MM.1S (cell line): ENCODE results near the gene ARMC9.

ENCODE experiments used
- DNase-seq: peaks from one replicate; pipeline ENCODE4 v3.0.0-alpha.2; 2015
- H2AFZ ChIP-seq: fragments of 300-600 bp; sonication (generic); 2 replicates; pipeline ENCODE4 v1.6.0; 2016; ENCODE audit warnings: antibody characterized with exemption, low read length
- H3F3A ChIP-seq: fragments of 300-600 bp; sonication (generic); 2 replicates; pipeline ENCODE4 v1.6.1; 2016; ENCODE audit warnings: mild to moderate bottlenecking, antibody characterized with exemption, low read length, moderate library complexity, mixed read lengths; ENCODE audit not compliant: insufficient read depth
- H3K27ac ChIP-seq: fragments of 300-600 bp; sonication (generic); 2 replicates; pipeline ENCODE4 v1.5.1; 2016; ENCODE audit warnings: mild to moderate bottlenecking, low read length
- H3K27me3 ChIP-seq: fragments of 300-600 bp; sonication (generic); replicated peaks from 2 replicates; pipeline ENCODE4 v1.6.0; 2016; ENCODE audit warnings: low read length; ENCODE audit not compliant: insufficient read depth
- H3K36me3 ChIP-seq: fragments of 300-600 bp; sonication (generic); replicated peaks from 2 replicates; pipeline ENCODE4 v1.6.1; 2016; ENCODE audit warnings: mild to moderate bottlenecking, low read length, mixed read lengths; ENCODE audit not compliant: insufficient read depth
- H3K4me1 ChIP-seq: fragments of 300-600 bp; sonication (generic); 2 replicates; pipeline ENCODE4 v1.6.1; 2016; ENCODE audit warnings: low read length, mixed read lengths
- H3K4me2 ChIP-seq: fragments of 300-600 bp; sonication (generic); 2 replicates; pipeline ENCODE4 v1.6.0; 2016; ENCODE audit warnings: low read depth, low read length
- H3K4me3 ChIP-seq: fragments of 300-600 bp; sonication (generic); 2 replicates; pipeline ENCODE4 v1.5.1; 2016; ENCODE audit warnings: low read length, mixed read lengths
- H3K79me2 ChIP-seq: fragments of 300-600 bp; sonication (generic); 2 replicates; pipeline ENCODE4 v1.6.1; 2016; ENCODE audit warnings: mixed run types, low read length, mixed read lengths
- H3K9ac ChIP-seq: fragments of 300-600 bp; sonication (generic); 2 replicates; pipeline ENCODE4 v1.6.1; 2016; ENCODE audit warnings: low read length, mixed read lengths
- H3K9me2 ChIP-seq: fragments of 300-600 bp; sonication (generic); replicated peaks from 2 replicates; pipeline ENCODE4 v1.6.1; 2016; ENCODE audit warnings: mild to moderate bottlenecking, low read length, mixed read lengths; ENCODE audit not compliant: insufficient read depth
- H3K9me3 ChIP-seq: fragments of 300-600 bp; sonication (generic); replicated peaks from 2 replicates; pipeline ENCODE4 v1.6.1; 2016; ENCODE audit warnings: mild to moderate bottlenecking, low read length, mixed read lengths; ENCODE audit not compliant: insufficient read depth
- H4K20me1 ChIP-seq: fragments of 300-600 bp; sonication (generic); 2 replicates; pipeline ENCODE4 v1.6.1; 2016; ENCODE audit warnings: mild to moderate bottlenecking, low read length, moderate library complexity, mixed read lengths; ENCODE audit not compliant: insufficient read depth
- EZH2 ChIP-seq: fragments of 300-600 bp; sonication (generic); optimal IDR thresholded peaks from 2 replicates; pipeline ENCODE3; 2017; ENCODE audit warnings: low read depth, mild to moderate bottlenecking, antibody characterized with exemption, low read length, mixed read lengths
- EZH2phosphoT487 ChIP-seq: fragments of 300-600 bp; sonication (generic); IDR thresholded peaks from 2 replicates; pipeline ENCODE4 v1.6.1; 2018; ENCODE audit warnings: antibody characterized with exemption, low read length
- TF ChIP-seq, protein P1 (sequence below): fragments of 300-600 bp; sonication (generic); IDR thresholded peaks from 2 replicates; pipeline ENCODE4 v1.5.1; 2016; ENCODE audit warnings: antibody characterized with exemption, low read length, mixed read lengths

ARMC9 gene

DNA sequence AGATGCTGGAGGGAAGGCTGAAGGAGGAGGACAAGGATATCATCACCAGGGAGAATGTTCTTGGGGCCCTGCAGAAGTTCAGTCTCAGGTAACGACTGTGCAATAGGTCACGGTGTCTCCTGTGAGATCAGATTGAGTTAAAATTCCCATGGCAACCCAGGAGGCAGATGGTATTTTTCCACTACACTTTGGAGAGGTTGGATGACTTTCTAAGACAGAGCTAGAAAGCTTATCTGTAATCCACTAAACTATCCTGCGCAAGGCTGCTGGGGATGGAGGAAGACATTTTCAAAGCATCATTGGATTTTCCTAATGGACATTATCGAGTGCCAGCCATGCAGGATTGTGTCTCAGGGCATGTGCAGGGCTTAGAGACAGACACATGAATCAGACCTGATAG lies 74.6 kb downstream of the ARMC9 start:
- Histone ChIP-seq H2AFZ (no peak overlapping the region), H3K9me3 (no peaks in the 10 kb centered on the region), H3K27ac (no peak overlapping the region), H3K9ac (no peak overlapping the region), H3K4me3 (no peak overlapping the region), H3F3A (no peaks in the 10 kb centered on the region), H3K27me3 (no peaks in the 10 kb centered on the region), H3K36me3 (no peaks in the 10 kb centered on the region), H3K4me2 (no peak overlapping the region), H4K20me1 (no peaks in the 10 kb centered on the region), H3K4me1 (no peaks in the 10 kb centered on the region), H3K79me2 (no peaks in the 10 kb centered on the region), H3K9me2 (no peaks in the 10 kb centered on the region)
- TF ChIP-seq EZH2phosphoT487 (no peak), EZH2 (no peak)
- TF ChIP-seq, protein P1, sequence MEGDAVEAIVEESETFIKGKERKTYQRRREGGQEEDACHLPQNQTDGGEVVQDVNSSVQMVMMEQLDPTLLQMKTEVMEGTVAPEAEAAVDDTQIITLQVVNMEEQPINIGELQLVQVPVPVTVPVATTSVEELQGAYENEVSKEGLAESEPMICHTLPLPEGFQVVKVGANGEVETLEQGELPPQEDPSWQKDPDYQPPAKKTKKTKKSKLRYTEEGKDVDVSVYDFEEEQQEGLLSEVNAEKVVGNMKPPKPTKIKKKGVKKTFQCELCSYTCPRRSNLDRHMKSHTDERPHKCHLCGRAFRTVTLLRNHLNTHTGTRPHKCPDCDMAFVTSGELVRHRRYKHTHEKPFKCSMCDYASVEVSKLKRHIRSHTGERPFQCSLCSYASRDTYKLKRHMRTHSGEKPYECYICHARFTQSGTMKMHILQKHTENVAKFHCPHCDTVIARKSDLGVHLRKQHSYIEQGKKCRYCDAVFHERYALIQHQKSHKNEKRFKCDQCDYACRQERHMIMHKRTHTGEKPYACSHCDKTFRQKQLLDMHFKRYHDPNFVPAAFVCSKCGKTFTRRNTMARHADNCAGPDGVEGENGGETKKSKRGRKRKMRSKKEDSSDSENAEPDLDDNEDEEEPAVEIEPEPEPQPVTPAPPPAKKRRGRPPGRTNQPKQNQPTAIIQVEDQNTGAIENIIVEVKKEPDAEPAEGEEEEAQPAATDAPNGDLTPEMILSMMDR: no peak
- no peak for DNase-seq

DNA sequence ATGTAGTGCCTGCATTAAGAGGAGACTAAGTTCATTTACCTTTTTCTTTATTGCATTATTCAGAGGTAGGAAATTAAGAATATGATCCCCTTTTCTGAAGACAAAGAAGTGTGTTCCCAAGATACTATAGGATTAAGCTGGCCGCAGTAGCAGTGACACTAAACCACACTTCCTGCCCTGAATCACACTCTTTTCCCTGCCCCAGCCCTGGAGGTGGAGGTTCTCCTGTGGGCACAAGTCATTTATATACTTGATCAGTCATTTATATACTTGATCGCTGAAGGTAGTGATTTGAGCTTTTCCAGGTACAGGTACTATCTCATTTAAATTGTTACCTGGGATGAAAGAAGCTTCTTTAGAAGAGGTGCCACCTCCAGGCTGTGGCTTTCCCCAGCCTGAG lies 78.6 kb downstream of the ARMC9 start:
- H3K9ac ChIP-seq: no peak overlapping the region
- H3K4me3 ChIP-seq: no peak overlapping the region
- no peak overlapping the region for H3K27ac ChIP-seq
- TF ChIP-seq EZH2phosphoT487: no peak
- no peak for TF ChIP-seq EZH2
- TF ChIP-seq, protein P1: no peak
- H3K79me2 ChIP-seq: no peaks in the 10 kb centered on the region
- H3K9me2 ChIP-seq: no peaks in the 10 kb centered on the region
- H3K27me3 ChIP-seq: no peaks in the 10 kb centered on the region
- no peaks in the 10 kb centered on the region for H3K36me3 ChIP-seq
- DNase-seq: no peak
- H4K20me1 ChIP-seq: no peaks in the 10 kb centered on the region
- H3K9me3 ChIP-seq: no peaks in the 10 kb centered on the region
- H3F3A ChIP-seq: no peaks in the 10 kb centered on the region
- no peaks in the 10 kb centered on the region for H3K4me1 ChIP-seq
- no peak overlapping the region for H3K4me2 ChIP-seq
- H2AFZ ChIP-seq: no peak overlapping the region

DNA sequence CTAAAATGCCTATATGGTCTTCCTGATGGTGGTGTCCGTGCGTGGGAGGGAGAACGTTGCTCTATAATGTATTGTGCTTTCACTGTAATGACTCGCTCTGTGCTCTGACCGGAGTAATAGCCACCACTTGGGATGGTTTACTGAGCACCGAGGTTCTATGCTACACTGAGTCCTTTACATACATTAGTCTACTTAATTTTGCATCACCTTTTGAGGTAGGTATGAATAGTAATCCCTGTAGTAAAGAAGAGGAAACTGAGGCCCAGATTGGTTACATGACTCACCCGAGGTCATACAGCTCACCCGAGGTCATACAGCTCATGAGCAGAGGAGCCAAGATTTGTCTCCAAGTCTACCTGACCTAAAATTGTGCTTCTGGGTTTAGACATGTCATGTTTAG lies 79.5 kb downstream of the ARMC9 start:
- no peaks in the 10 kb centered on the region for H4K20me1 ChIP-seq
- no peaks in the 10 kb centered on the region for H3K4me1 ChIP-seq
- no peaks in the 10 kb centered on the region for H3F3A ChIP-seq
- H3K79me2 ChIP-seq: no peaks in the 10 kb centered on the region
- H3K4me3 ChIP-seq: no peak overlapping the region
- no peaks in the 10 kb centered on the region for H3K9me2 ChIP-seq
- no peaks in the 10 kb centered on the region for H3K36me3 ChIP-seq
- no peak overlapping the region for H3K27ac ChIP-seq
- H3K27me3 ChIP-seq: no peaks in the 10 kb centered on the region
- TF ChIP-seq, protein P1: no peak
- TF ChIP-seq EZH2phosphoT487 (no peak), EZH2 (no peak)
- H3K4me2 ChIP-seq: no peak overlapping the region
- no peak overlapping the region for H2AFZ ChIP-seq
- DNase-seq: no peak
- no peaks in the 10 kb centered on the region for H3K9me3 ChIP-seq
- no peak overlapping the region for H3K9ac ChIP-seq
